Brain pericyte (primary cell): ENCODE measurements around the gene MAGI1.

Experiments used
- DNase-seq: peaks from one replicate; pipeline ENCODE4 v3.0.0-alpha.2; 2012; ENCODE audit warnings: low read depth, low spot score

The MAGI1 gene

GRCh38 chr3:65489253-65489652, 549.5 kb downstream of the MAGI1 start:
- DNase-seq, result no peak

GRCh38 chr3:65485826-65486469, 552.8 kb downstream of the MAGI1 start:
- DNase-seq, result no peak

- no peak for DNase-seq
Measured at GRCh38 chr3:65484964-65485363, 553.8 kb downstream of the MAGI1 start.

- DNase-seq, result no peak
Measured at GRCh38 chr3:65483480-65483879, 555.2 kb downstream of the MAGI1 start.

GRCh38 chr3:65483011-65483410, 555.7 kb downstream of the MAGI1 start:
- DNase-seq, result no peak

GRCh38 chr3:65481085-65481484, 557.6 kb downstream of the MAGI1 start:
- no peak for DNase-seq

- no peak for DNase-seq
Measured at GRCh38 chr3:65479990-65480389, 558.7 kb downstream of the MAGI1 start.

GRCh38 chr3:65478551-65479500, 559.9 kb downstream of the MAGI1 start:
- DNase-seq, result no peak

GRCh38 chr3:65473736-65474135, 565.0 kb downstream of the MAGI1 start:
- no peak for DNase-seq

GRCh38 chr3:65472501-65472900, 566.2 kb downstream of the MAGI1 start:
- DNase-seq, result no peak

GRCh38 chr3:65466300-65466988, 572.3 kb downstream of the MAGI1 start:
- DNase-seq, result no peak

- DNase-seq, result no peak
Measured at GRCh38 chr3:65449841-65450428, 588.8 kb downstream of the MAGI1 start.

GRCh38 chr3:65448120-65448519, 590.6 kb downstream of the MAGI1 start:
- no peak for DNase-seq

GRCh38 chr3:65445573-65446169, 593.0 kb downstream of the MAGI1 start:
- DNase-seq, result no peak

- DNase-seq, result no peak
Measured at GRCh38 chr3:65444447-65444815, 594.3 kb downstream of the MAGI1 start.

- DNase-seq, result no peak
Measured at GRCh38 chr3:65443739-65444446, 594.8 kb downstream of the MAGI1 start.

GRCh38 chr3:65439641-65440284, 599.0 kb downstream of the MAGI1 start:
- DNase-seq, result peak; percentile 8

- DNase-seq, result no peak
Measured at GRCh38 chr3:65438612-65439011, 600.1 kb downstream of the MAGI1 start.

- no peak for DNase-seq
Measured at GRCh38 chr3:65438096-65438495, 600.6 kb downstream of the MAGI1 start.

- DNase-seq, result no peak
Measured at GRCh38 chr3:65436580-65436979, 602.1 kb downstream of the MAGI1 start.
